Measurements from ENCODE around the gene FRMPD2. TPM values are rescaled to one million over a fixed set of nuclear protein-coding genes. Genes with fewer than 3 reads are reported as not detected.

The FRMPD2 gene
- total RNA-seq, 4 donors from 2014 or later: not detected

- DNase-seq: no peak
- Histone ChIP-seq H3K4me3 (no peak overlapping the region), H3K36me3 (no peaks in the 10 kb centered on the region), H3K27me3 (no peaks in the 10 kb centered on the region), H3K9me3 (no peaks in the 10 kb centered on the region), H3K27ac (no peak overlapping the region), H3K4me1 (no peaks in the 10 kb centered on the region)
- TF ChIP-seq POLR2A (IDR thresholded peaks at IDR 0.05) (no peak), CTCF (IDR thresholded peaks at IDR 0.05 in 4 of 5, conservative IDR thresholded peaks at IDR 0.05 in 1 of 5) (no peak)
- in situ Hi-C loops (cut with MboI; ENCODE audit: low sequenced_read_pairs in 4 of 4): no loop called here
- intact Hi-C loops (cut with DNase I; ENCODE audit: low total_unique reads): no loop called here
- no peak for ATAC-seq
Measured at GRCh38 chr10:48195803-48196202, 78.7 kb downstream of the FRMPD2 start.

DNA sequence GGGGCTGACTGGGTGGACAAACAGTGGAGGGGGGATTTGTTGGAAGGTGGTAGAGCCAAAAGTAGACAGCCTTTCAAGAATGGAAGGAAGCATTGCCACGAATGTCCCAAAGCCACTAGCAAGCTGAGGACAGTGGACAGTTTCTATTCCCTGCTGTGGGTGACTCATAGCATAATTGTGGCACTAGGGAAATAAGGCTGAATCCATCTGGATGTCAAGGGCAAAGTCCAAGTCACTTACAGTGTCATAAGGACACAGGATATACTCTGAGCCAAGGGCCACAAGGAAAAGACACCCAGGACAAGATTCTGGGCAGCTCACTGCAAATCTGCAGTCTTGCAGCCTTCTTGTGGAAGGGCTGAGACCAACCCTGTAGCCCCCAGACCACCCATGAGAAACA lies 79.7 kb downstream of the FRMPD2 start:
- Histone ChIP-seq H3K4me1 (no peaks in the 10 kb centered on the region), H3K36me3 (no peaks in the 10 kb centered on the region), H3K9me3 (no peaks in the 10 kb centered on the region), H3K27ac (no peak overlapping the region), H3K4me3 (no peak overlapping the region), H3K27me3 (no peaks in the 10 kb centered on the region)
- ATAC-seq: no peak
- in situ Hi-C loops (cut with MboI; ENCODE audit: low sequenced_read_pairs in 4 of 4) (no loop called here), intact Hi-C loops (cut with DNase I; ENCODE audit: low total_unique reads) (no loop called here)
- no peak for TF ChIP-seq POLR2A (IDR thresholded peaks at IDR 0.05)
- no peak for TF ChIP-seq CTCF (IDR thresholded peaks at IDR 0.05 in 4 of 5, conservative IDR thresholded peaks at IDR 0.05 in 1 of 5)
- no peak for DNase-seq

DNA sequence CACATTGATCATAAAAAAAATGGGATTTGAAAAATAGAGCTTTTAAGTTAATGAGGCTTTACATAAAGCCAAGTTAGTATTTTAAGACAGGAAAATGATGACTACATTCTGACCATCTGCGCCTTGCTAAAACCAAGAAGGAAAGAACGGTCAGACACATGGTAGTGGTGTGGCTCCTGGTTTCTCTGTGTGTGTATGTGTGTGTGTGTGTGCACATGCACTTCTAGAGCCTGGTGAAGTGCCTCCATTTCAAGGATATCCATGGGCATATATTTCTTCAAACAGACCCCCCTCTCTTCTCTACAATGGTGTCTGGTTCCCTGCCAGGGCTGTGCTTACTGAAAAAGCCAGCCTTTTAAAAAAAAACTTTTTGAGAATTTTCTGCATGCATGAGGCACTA lies 80.9 kb downstream of the FRMPD2 start:
- Histone ChIP-seq H3K4me1 (no peaks in the 10 kb centered on the region), H3K9me3 (no peaks in the 10 kb centered on the region), H3K27ac (no peak overlapping the region), H3K27me3 (no peaks in the 10 kb centered on the region), H3K4me3 (no peak overlapping the region), H3K36me3 (no peaks in the 10 kb centered on the region)
- DNase-seq (no peak), ATAC-seq (no peak)
- intact Hi-C loops (cut with DNase I; ENCODE audit: low total_unique reads): no loop called here
- TF ChIP-seq POLR2A (IDR thresholded peaks at IDR 0.05) (no peak), CTCF (IDR thresholded peaks at IDR 0.05 in 4 of 5, conservative IDR thresholded peaks at IDR 0.05 in 1 of 5) (no peak)
- in situ Hi-C loops (cut with MboI; ENCODE audit: low sequenced_read_pairs in 4 of 4): no loop called here

GRCh38 chr10:48192881-48193450 lies 81.5 kb downstream of the FRMPD2 start:
- H3K9me3 ChIP-seq: no peaks in the 10 kb centered on the region
- no peaks in the 10 kb centered on the region for H3K27me3 ChIP-seq
- no peak overlapping the region for H3K27ac ChIP-seq
- no peaks in the 10 kb centered on the region for H3K4me1 ChIP-seq
- no peaks in the 10 kb centered on the region for H3K36me3 ChIP-seq
- no peak overlapping the region for H3K4me3 ChIP-seq
- in situ Hi-C loops (cut with MboI; ENCODE audit: low sequenced_read_pairs in 4 of 4) (no loop called here), intact Hi-C loops (cut with DNase I; ENCODE audit: low total_unique reads) (no loop called here)
- ATAC-seq: no peak
- TF ChIP-seq POLR2A (IDR thresholded peaks at IDR 0.05) (no peak), CTCF (IDR thresholded peaks at IDR 0.05 in 4 of 5, conservative IDR thresholded peaks at IDR 0.05 in 1 of 5) (no peak)
- no peak for DNase-seq
